Measurements from ENCODE around the gene OR2D2. TPM values are rescaled to one million over a fixed set of nuclear protein-coding genes. Genes with fewer than 3 reads are reported as not detected.

The OR2D2 gene
- total and polyA plus RNA-seq, 2 of the 13 experiments (the other 11 are each of a cell fraction or from before 2014, with no cell fraction given): not detected

GRCh38 chr11:6894097-6894496, 1.8 kb upstream of the OR2D2 start:
- DNase-seq (ENCODE audit: low spot score) (no peak), FAIRE-seq (no peak)

GRCh38 chr11:6889835-6890234, 2.5 kb downstream of the OR2D2 start:
- H3K9me3 ChIP-seq (ENCODE audit: low read length): no peaks in the 10 kb centered on the region
- no peaks in the 10 kb centered on the region for H3K4me1 ChIP-seq (ENCODE audit: insufficient read depth, low read length)
- H3K9ac ChIP-seq (ENCODE audit: insufficient read depth, low read depth, low read length): no peak overlapping the region
- WGBS (ENCODE audit: low lambda C conversion rate): 0% methylated on average over 1 of the region's 1 CpG
- no peak overlapping the region for H3K4me2 ChIP-seq (ENCODE audit: low read depth, low read length)
- intact Hi-C loops (cut with micrococcal nuclease; ENCODE audit: unreplicated experiment) (no loop called here), in situ Hi-C loops (cut with HindIII; ENCODE audit: extremely low pct_ligation_motif_present, low pct_unique_long_range_greater_than_20kb) (no loop called here)
- FAIRE-seq (no peak), ATAC-seq (no peak), DNase-seq (ENCODE audit: low spot score) (no peak)
- BruUV-seq (replicated peaks): no TSS peak
- H3K4me3 ChIP-seq (replicated peaks in 1 of 3; ENCODE audit: insufficient read depth in 1 of 3, low read depth in 2 of 3, low read length in 3 of 3): no peak overlapping the region
- H3K36me3 ChIP-seq (replicated peaks in 1 of 2; ENCODE audit: control insufficient read depth in 1 of 2, insufficient read depth in 2 of 2, low read length in 2 of 2): no peaks in the 10 kb centered on the region
- no peaks in the 10 kb centered on the region for H3K27me3 ChIP-seq (ENCODE audit: control insufficient read depth in 1 of 2, insufficient read depth in 2 of 2, low read length in 2 of 2)
- no peaks in the 10 kb centered on the region for H4K20me1 ChIP-seq (ENCODE audit: insufficient read depth, low read length)
- CTCF ChIA-PET (ENCODE audit: low intra/inter-chr PET ratio, low total read pairs): no interaction called here
- POLR2A ChIA-PET: no interaction called here
- H3K79me2 ChIP-seq (ENCODE audit: insufficient read depth, low read length): no peaks in the 10 kb centered on the region
- no peak overlapping the region for H3K27ac ChIP-seq (ENCODE audit: extremely low read length, insufficient read depth, low read length)
- H2AFZ ChIP-seq (ENCODE audit: low read length): no peak overlapping the region
- TF ChIP-seq ZNF30 (CRISPR knock-in tag; IDR thresholded peaks at IDR 0.05): no peak
- TF ChIP-seq ZNF382 (CRISPR knock-in tag; IDR thresholded peaks at IDR 0.05; ENCODE audit: borderline replicate concordance): no peak
- no peak for TF ChIP-seq ZNF367 (CRISPR knock-in tag; IDR thresholded peaks at IDR 0.05; ENCODE audit: borderline replicate concordance)
- no peak for TF ChIP-seq SIX1 (CRISPR knock-in tag; IDR thresholded peaks at IDR 0.05; ENCODE audit: borderline replicate concordance)
- no peak for TF ChIP-seq POLR2G (IDR thresholded peaks at IDR 0.05; ENCODE audit: low read depth, low read length)
- TF ChIP-seq ATM (IDR thresholded peaks at IDR 0.05; ENCODE audit: borderline replicate concordance): no peak
- TF ChIP-seq MEF2D (CRISPR knock-in tag; IDR thresholded peaks at IDR 0.05): no peak
- TF ChIP-seq FOXP1 (IDR thresholded peaks at IDR 0.05): no peak
- TF ChIP-seq FOXP1 (CRISPR knock-in tag; IDR thresholded peaks at IDR 0.05): no peak
- TF ChIP-seq TOPORS (CRISPR knock-in tag; IDR thresholded peaks at IDR 0.05): no peak
- no peak for TF ChIP-seq FOXA1 (IDR thresholded peaks at IDR 0.05)
- TF ChIP-seq FOXA1 (CRISPR knock-in tag; IDR thresholded peaks at IDR 0.05): no peak
- no peak for TF ChIP-seq ZNF10 (CRISPR knock-in tag; IDR thresholded peaks at IDR 0.05; ENCODE audit: borderline replicate concordance, low read depth)
- no peak for TF ChIP-seq NFATC3 (CRISPR knock-in tag; IDR thresholded peaks at IDR 0.05)
- no peak for TF ChIP-seq MIXL1 (CRISPR knock-in tag; IDR thresholded peaks at IDR 0.05)
- TF ChIP-seq, protein P1, sequence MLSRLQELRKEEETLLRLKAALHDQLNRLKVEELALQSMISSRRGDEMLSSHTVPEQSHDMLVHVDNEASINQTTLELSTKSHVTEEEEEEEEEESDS (CRISPR knock-in tag; IDR thresholded peaks at IDR 0.05; ENCODE audit: borderline replicate concordance): no peak
- TF ChIP-seq HNRNPH1 (optimal IDR thresholded peaks at IDR 0.05; ENCODE audit: low read depth, low read length): no peak

More at GRCh38 chr11:6894097-6894496, 1.8 kb upstream of the OR2D2 start:
- CTCF ChIA-PET (ENCODE audit: low intra/inter-chr PET ratio, low total read pairs): no interaction called here
- Histone ChIP-seq H3K27ac (ENCODE audit: extremely low read length, insufficient read depth, low read length) (no peak overlapping the region), H3K4me1 (ENCODE audit: insufficient read depth, low read length) (no peaks in the 10 kb centered on the region), H3K27me3 (ENCODE audit: control insufficient read depth in 1 of 2, insufficient read depth in 2 of 2, low read length in 2 of 2) (no peaks in the 10 kb centered on the region), H4K20me1 (ENCODE audit: insufficient read depth, low read length) (no peaks in the 10 kb centered on the region), H3K4me3 (replicated peaks in 1 of 3; ENCODE audit: insufficient read depth in 1 of 3, low read depth in 2 of 3, low read length in 3 of 3) (no peak overlapping the region), H2AFZ (ENCODE audit: low read length) (no peak overlapping the region), H3K4me2 (ENCODE audit: low read depth, low read length) (no peak overlapping the region), H3K9me3 (ENCODE audit: low read length) (no peaks in the 10 kb centered on the region), H3K79me2 (ENCODE audit: insufficient read depth, low read length) (no peaks in the 10 kb centered on the region), H3K9ac (ENCODE audit: insufficient read depth, low read depth, low read length) (no peak overlapping the region), H3K36me3 (replicated peaks in 1 of 2; ENCODE audit: control insufficient read depth in 1 of 2, insufficient read depth in 2 of 2, low read length in 2 of 2) (no peaks in the 10 kb centered on the region)
- no peak for TF ChIP-seq ZNF180 (CRISPR knock-in tag; IDR thresholded peaks at IDR 0.05; ENCODE audit: borderline replicate concordance, low read depth)
- TF ChIP-seq ZNF225 (CRISPR knock-in tag; IDR thresholded peaks at IDR 0.05): no peak
- no peak for TF ChIP-seq STAT5B (CRISPR knock-in tag; IDR thresholded peaks at IDR 0.05)
- TF ChIP-seq ZNF639 (CRISPR knock-in tag; conservative IDR thresholded peaks at IDR 0.05): no peak
- no peak for TF ChIP-seq SAFB2 (CRISPR knock-in tag; IDR thresholded peaks at IDR 0.05; ENCODE audit: borderline replicate concordance, low read depth)
- no peak for TF ChIP-seq ZNF724P (CRISPR knock-in tag; IDR thresholded peaks at IDR 0.05; ENCODE audit: borderline replicate concordance)
- TF ChIP-seq PAWR (CRISPR knock-in tag; IDR thresholded peaks at IDR 0.05; ENCODE audit: borderline replicate concordance): no peak
- no peak for TF ChIP-seq ZNF383 (CRISPR knock-in tag; IDR thresholded peaks at IDR 0.05; ENCODE audit: borderline replicate concordance)
- in situ Hi-C loops (cut with HindIII; ENCODE audit: extremely low pct_ligation_motif_present, low pct_unique_long_range_greater_than_20kb) (no loop called here), intact Hi-C loops (cut with micrococcal nuclease; ENCODE audit: unreplicated experiment) (no loop called here)
- POLR2A ChIA-PET: no interaction called here
- no TSS peak for BruUV-seq (replicated peaks)
- no peak for ATAC-seq
